Stimulated activated CD8-positive, alpha-beta memory T cell treated with anti-CD3 and anti-CD28 coated beads, Interleukin-4, amount 100 ng/mL, for 24 hours (primary cell): ENCODE data around the gene SLC6A16.
"Not testable (repeated sequence)": the region's sequence is repeated elsewhere in the genome, so short reads cannot be mapped to it uniquely, and the experiment has no call there.

ENCODE experiments used
- DNase-seq: peaks from one replicate; pipeline ENCODE4 v3.0.0-alpha.2; 2020; ENCODE audit warnings: low read depth

The SLC6A16 gene

DNA sequence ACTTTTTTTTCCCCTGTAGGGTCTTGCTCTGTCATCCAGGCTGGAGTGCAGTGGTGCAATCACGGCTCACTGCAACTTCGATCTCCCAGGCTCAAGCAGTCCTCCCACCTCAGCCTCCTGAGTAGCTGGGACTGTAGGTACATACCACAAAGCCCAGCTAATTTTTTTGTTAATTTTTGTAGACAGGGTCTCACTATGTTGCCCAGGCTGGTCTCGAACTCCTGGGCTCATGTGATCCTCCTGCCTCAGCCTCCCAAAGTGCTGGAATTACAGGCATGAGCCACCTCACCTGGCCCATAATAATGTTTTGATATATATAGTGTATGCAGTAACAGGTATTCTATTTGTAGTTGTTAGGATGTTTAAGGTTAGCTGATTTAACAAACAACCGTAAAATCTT is 6.2 kb upstream of the SLC6A16 start:
- not testable (repeated sequence) for DNase-seq

DNA sequence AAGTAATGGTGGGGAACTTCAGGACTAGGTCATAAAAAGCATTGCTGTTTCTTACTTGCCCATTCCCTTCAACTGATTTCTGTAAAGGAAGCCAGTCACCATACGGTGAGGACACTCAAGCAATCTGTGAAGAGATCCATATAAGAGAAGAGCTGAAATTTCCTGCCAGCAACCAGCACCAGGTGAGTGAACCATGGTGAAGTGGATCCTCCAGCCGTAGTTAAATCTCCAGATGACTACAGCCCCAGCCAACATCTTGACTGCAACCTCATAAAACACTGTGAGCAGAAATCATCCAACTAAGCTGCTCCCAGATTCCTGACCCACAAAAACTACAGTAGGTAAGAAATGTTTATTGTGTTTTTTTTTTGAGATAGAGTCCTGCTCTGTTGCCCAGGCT is 3.8 kb upstream of the SLC6A16 start:
- DNase-seq: no peak

DNA sequence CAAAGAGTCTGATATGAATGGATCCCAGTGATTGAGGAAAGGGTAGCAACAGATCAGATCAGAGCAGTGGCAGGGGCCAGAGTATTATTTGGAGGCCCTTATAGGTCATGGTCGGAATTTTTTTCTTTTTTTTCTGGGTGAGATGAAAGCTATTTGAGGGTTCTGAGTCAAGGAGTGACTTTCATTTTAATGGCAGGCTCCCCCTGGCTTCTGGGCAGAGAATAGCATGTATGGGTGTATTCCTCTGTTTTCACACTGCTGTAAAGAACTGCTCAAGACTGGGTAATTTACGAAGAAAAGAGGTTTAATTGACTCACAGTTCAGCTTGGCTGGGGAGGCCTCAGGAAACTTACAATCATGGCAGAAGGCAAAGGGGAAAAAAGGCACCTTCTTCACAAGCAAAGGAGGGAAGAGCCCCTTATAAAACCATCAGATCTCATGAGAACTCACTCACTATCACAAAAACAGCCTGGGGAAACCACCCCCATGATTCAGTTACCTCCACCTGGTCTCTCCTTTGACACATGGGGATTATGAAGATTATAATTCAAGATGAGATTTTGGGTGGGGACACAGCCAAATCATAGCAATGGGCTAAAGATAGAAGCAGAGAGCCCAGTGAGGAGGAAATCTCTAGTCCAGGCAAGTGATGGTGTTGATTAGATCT is 3.0 kb upstream of the SLC6A16 start:
- no peak for DNase-seq

DNA sequence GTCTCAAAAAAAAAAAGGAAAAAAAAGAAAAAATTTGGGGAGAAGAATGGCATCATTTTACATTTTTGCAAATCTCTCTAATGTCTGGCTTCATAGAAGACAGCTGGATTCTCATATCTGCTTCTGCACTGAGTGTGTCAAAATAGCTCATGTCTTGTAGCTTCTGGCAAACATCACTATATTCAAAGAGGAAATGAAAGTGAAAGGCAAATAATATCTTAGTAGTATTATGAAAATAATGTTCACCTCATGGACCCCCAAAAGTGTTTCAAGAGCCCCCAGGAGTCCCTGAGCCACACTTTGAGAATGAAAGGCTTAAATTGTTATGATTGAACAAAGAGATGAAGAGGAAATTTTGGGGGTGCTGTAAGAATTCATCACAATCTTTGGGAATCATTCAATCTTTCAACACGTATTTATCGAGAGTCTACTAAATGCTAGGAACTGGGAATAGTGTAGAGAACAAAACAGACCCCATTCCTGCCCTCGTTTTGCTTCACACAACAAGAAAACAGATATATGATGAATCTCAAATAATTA is 1.2 kb upstream of the SLC6A16 start:
- DNase-seq: no peak

DNA sequence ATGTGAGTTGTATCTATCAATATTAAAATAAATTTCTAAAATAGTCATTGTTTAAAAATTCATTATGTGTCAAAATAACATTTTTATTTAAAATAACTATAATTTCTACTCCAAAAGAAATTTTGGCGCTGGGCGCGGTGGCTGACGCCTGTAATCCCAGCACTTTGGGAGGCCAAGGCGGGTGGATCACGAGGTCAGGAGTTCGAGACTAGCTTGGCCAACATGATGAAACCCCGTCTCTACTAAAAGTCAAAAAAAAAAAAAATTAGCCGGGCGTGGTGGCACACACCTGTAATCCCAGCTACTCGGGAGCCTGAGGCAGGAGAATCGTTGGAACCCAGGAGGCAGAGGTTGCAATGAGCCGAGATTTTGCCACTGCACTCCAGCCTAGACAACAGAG is 765 bp upstream of the SLC6A16 start:
- not testable (repeated sequence) for DNase-seq

DNA sequence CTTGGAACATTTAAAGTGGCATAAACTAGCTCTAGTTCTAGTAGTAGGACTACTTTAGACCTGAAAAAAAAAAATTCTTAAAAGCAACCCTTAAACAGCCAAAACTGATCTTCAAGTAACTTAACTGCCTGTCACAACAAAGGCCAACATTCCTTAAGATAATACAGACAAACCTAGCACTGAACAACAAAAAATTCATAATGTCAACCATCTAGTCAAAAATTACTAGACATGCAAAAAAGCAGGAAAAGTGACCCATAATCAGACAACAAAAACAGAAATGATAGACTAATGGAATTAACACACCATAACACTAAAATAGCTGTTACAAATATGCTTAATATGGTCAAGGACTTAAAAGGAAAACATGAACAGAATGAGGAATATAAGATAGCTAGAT is 6.7 kb downstream of the SLC6A16 start:
- no peak for DNase-seq

DNA sequence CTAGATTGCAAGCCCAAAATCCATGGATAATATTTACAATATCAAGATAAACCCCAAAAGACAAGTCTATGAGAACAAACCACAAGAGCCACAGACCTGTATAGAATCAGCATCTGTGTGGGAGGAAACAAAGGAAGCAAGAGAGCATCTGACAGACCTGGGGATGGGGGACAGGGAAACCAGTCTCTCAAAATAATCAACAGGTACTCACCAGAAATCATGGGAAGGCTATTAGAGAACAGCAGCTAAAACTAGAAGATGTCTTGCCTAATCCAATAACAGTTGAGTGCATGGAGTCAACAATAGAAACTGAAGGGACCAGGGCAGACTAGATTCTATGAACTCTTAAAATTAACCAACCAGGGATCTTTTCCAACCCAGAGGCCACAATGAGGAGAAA is 8.7 kb downstream of the SLC6A16 start:
- no peak for DNase-seq

DNA sequence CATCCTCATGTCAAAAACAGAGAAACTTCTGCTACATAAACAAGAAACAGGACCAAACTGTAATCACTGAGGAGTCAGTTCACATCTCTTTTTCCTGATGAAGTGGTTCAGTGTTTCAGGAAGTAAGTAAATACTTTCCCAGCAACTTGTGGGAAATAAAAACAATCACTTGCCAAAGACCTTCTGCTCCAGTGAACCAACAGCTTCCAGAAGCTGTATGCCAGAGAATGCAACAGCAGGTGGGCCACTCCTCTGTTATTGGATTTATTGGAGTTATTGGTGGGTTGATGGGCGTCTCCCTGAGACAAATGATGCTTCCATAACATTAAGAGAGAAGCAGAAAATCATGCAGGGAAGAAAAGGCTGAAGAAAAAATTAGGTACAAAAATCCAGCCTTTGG is 9.9 kb downstream of the SLC6A16 start:
- no peak for DNase-seq

DNA sequence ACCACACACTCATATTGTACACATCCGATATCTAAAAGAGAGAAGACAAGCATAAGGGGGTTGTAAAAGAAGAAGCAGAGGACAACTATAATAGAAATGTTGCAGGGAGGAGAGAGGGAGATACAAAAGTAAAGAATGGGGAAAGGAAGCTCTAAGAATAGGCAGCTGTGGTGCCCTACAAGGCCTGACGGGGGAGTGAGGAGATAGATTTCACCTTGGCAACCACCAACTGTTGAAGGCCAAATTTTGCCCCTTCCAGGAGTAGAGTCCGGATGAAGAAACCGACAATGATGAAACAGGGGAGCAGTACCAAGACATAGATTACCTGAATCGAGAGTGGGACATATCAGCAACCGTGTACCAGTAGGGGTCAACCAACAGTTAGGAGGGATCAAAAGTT is 15.9 kb downstream of the SLC6A16 start:
- DNase-seq: no peak

DNA sequence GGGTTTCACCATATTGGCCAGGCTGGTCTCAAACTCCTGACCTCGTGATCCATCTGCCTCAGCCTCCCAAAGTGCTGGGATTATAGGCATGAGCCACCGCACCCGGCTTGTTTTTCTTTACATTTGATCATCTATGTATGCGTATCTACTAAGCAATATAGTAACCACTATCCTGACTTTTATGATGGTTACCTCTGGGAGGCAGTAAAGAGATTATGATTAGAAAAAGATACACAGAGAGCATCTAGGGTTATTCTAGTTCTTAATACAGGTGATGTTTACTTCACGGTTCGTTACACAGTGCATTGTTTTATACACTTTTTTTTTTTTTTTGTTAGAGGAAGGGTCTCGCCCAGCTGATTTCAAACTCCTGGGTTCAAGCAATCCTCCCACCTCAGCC is 18.3 kb downstream of the SLC6A16 start:
- DNase-seq: not testable (repeated sequence)

DNA sequence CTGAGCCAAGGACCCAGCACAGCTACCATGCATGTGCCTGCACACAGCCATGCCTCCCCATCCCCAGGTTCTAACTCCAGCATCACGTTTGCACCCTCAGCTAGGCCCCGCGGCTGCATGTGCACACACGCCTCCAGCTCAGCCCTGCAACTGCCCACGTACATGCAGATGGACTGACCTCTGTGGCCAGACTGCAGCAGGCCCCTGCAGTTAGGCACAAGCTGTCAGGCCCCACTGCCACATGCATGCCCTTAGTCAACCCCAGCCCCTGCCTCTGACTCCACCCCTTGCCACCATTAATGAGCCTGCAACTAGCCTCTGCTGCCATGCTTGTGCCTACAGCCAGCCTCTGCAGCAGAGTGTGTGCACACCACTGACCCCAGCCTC is 23.1 kb downstream of the SLC6A16 start:
- DNase-seq: no peak

DNA sequence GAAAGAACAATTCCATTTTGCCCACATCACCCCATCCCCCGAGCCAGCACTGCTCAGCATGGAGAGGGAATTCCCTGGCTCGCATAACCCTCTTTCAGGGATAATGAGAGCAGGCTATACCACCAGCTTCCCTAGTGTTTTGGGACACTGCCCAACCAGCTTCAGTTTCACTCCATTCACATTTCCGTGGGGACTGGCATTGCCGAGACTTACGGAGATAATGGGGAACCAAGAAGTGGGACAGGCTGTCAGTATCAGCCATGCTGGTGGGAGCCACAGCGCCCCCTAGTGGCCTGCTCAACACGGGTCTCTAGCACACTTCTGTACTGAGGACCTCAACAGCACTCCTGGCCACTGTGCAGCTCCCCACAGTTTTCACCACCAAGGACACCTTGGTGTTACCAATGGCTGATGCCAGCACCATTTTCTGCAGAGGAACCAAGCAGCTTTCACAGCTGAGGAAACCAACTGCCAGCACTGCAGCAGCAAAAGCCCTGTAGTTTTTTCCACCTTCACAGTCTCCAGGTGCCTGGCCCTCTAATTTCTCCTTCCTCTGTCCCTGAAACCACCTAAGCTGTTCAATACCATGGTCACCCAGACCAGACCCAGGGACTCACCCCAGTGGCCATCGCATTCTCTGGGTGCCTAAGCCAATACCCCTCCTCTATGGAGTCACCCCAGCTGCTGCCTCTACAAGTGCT is 23.7 kb downstream of the SLC6A16 start:
- peak; percentile 73 for DNase-seq

DNA sequence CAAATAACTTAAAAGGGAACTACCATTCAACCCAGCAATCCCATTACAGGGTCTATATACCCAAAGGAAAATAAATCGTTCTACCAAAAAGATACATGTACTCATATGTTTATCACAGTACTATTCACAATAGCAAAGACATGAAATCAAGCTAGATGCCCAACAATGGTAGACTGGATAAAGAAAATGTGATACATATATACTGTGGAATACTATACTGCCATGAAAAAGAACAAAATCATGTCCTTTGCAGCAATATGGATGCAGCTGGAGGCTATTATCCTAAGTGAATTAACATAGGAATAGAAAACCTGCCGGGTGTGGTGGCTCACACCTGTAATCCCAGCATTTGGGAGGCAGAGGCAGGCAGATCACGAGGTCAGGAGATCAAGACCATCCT is 26.3 kb downstream of the SLC6A16 start:
- not testable (repeated sequence) for DNase-seq

DNA sequence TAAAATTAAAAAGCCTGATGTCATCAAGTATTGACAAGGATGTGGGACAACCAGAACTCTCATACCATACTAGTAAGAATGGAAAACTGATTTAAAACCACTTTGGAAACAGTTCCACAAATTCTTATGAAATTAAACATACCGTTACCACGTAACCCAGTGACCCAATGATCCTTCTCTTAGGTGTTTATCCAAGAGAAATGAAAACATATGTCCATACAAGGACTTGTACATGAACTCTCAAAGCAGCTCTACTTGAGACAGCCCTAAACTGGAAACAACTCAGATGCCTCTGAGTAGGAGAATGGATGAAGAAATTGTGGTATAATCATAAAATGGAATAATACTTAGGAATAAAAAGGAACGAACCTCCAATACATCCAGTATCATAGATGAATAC is 27.6 kb downstream of the SLC6A16 start:
- no peak for DNase-seq

DNA sequence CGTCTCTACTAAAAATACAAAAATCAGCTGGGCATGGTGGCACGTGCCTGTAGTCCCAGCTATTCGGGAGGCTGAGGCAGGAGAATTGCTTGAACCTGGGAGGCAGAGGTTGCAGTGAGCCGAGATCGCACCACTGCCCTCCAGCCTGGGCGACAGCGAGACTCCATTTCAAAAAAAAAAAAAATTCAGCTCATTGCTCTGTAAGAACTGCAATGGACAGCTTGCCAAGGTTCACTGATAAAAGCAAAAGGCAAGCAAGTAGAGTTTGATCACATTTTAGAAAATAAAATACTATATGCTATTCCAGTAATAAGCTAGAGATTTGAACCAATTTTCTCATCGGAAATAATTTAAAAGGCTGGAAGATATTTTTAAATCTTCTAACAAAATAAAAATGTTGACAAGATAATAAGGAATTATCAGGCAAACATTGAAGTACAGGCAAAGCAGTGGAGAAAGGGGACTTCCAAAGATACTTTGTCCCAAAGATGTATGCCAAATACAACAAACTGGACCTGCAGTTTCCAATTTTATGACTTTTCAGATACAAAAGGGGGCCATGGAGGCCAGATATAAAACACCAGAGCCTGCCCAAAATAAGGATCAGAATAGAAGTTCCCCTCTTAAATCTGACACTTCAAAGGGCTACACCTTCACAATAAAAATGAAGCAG is 29.6 kb downstream of the SLC6A16 start:
- no peak for DNase-seq

DNA sequence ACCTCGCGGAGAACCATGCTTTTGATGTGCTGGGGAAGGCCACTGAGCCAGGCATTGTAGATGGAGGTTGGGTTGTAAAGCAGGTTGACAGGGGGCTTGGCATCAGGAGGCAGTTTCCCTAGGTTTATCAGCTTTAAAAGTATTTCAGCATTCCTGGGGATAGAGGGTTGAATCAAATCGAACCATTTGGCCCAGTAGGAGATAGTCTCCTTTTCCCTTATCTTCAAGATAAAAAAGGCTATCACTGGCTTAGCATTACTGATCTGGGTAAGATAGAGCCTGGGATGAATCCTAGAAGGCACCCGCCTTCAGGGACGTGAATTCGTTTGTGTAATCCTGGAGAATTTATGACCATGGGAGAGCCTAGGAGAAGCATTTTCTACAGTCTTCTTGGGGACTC is 30.6 kb downstream of the SLC6A16 start:
- no peak for DNase-seq

DNA sequence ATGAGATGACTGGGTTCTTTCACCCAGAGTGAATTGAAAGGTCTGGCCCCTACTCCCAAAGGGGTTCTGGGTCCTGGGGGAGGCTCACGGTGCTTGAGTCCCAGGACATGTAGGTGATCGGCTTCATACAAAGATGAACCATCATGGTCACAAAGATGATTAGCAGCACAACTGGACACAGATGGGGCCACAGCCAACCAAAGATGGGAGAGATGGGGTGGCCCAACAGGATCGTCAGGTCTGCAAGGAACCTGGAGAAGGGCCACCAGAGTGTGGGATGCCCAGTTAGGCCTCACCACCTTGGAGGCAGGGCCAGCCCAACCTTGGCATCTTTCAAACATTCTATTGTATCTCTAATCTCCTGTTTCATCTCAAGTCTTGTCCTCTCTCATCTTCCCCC is 34.5 kb downstream of the SLC6A16 start:
- DNase-seq: no peak

DNA sequence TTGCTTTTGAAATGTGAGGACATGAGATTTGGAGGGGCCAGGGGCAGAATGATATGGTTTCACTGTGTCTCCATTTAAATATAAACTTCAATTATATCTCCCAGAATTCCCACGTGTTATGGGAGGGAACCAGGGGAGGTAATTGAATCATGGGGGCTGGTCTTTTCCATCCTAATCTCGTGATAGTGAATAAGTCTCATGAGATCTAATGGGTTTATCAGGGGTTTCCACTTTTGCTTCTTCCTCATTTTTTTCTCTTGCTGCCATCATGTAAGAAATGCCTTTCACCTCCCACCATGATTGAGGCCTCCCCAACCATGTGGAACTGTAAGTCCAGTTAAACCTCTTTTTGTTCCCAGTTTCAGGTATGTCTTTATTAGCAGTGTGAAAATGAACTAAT is 35.7 kb downstream of the SLC6A16 start:
- not testable (repeated sequence) for DNase-seq

DNA sequence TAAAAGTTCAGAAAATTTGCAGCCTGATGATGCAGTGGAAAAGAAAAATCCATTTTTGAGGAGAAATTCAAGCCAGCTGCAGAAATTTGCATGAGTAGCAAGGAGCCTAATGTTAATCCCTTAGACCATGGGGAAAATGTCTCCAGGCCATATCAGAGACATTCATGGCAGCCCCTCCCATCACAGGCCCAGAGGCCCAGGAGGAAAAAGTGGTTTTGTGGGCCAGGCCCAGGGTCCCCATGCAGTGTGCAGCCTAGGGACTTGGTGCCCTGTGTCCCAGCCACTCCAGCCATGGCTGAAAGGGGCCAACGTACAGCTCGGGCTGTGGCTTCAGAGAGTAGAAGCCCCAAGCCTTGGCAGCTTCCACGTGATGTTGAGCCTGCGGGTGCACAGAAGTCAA is 36.8 kb downstream of the SLC6A16 start:
- DNase-seq: not testable (repeated sequence)

DNA sequence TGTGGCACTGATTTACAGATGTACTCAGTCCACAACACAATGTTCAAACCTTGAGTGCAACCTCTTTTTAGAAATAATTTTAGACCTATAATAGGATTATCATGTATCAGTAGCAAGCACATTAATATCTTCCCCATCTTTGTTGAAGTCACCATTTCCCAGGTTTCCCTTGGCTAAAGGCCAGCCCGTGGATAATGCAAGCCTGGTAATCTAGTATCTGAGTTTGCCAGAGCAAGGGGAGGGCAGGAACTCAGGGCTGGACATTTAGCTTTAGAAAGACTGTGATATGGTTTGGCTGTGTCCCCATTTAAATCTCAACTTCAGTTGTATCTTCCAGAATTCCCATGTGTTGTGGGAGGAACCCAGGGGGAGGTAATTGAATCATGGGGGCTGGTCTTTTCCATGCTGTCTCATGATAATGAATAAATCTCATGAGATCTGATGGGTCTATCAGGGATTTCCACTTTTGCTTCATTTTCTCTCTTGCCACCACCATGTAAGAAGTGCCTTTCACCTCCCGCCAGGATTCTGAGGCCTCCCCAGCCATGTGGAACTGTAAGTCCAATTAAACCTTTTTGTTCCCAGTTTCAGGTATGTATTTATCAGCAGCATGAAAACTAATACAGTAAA is 37.7 kb downstream of the SLC6A16 start:
- DNase-seq: no peak

DNA sequence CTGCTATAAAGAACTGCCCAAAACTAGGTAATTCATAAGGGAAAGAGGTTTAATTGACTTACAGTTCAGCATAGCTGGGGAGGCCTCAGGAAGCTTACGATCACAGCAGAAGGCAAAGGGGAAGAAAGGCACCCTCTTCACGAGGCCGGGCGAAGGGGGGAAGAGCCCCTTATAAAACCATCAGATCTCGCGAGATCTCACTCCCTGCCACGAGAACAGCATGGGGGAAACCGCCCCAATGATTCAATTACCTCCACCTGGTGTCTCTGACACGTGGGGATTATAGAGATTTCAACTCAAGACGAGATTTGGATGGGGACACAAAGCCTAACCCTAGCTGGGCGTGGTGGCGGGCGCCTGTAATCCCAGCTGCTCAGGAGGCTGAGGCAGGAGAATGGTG is 42.8 kb downstream of the SLC6A16 start:
- no peak for DNase-seq

DNA sequence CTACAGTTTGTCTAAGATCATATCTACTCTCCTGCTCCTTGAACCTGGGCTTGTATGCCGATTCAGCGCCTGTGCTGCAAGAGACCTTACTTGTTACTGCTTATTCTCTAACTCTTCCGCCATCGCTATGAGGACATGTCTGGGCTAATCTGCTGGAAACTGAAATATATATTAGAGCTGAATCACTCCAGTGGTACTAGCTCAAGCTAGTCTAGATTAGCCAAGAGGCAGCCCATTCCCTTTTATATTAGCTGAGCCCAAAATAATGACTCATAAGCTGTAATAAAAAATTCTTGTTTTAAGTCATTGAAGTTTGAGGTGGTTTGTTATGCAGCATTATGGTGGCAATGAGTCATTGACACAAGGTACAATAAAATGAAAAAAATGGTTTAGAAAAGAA is 52.8 kb downstream of the SLC6A16 start:
- no peak for DNase-seq
